Measurements from ENCODE around the gene TCF15.

The TCF15 gene

GRCh38 chr20:615514-615913 is 5.4 kb upstream of the TCF15 start:
- FAIRE-seq (peak; percentile 42), DNase-seq (ENCODE audit: insufficient read length, low spot score) (no peak)

GRCh38 chr20:611843-612185 is 1.7 kb upstream of the TCF15 start:
- DNase-seq (ENCODE audit: insufficient read length, low spot score) (no peak), FAIRE-seq (no peak)

DNA sequence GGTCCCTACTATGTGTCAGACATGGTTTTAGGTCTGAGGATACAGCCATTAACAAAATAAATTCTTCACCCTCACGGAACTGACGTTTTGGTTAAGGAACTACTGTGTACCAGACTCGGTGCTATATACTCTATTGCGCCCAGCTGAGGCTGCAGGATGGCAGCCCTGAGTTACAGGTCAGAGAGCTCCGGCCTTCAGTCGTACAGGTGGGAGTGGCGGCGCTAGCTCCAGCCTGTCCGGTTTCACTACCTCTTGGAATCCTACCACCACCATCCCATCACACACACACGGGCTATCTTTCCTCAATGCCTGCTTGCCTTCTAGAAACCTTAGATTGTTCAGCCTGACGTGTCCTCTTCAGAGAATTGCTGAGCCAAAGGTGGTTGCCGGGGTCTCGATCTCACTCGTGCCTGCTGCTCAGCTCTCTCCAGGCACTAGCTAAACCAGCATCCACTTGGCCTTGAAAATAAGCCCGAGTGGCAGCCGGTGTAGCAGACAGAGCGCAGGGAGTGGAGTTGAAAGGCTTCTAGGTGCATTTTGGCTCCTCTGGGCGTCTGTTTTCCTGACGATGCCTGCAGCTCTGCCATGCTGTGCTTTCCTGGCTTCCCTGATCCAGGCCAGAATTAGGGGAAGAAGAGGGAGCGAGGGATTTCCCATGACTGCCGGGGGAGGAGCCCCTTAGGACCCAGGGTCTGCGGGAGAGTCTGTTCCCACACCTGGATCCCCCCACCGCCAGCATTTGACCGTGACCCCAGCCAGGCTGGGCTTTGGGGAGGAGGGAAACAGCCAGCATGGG is 1.1 kb upstream of the TCF15 start:
- no peak for DNase-seq (ENCODE audit: insufficient read length, low spot score)
- FAIRE-seq = no peak

GRCh38 chr20:609371-609964 is 641 bp downstream of the TCF15 start:
- no peak for FAIRE-seq
- DNase-seq (ENCODE audit: insufficient read length, low spot score) = no peak

DNA sequence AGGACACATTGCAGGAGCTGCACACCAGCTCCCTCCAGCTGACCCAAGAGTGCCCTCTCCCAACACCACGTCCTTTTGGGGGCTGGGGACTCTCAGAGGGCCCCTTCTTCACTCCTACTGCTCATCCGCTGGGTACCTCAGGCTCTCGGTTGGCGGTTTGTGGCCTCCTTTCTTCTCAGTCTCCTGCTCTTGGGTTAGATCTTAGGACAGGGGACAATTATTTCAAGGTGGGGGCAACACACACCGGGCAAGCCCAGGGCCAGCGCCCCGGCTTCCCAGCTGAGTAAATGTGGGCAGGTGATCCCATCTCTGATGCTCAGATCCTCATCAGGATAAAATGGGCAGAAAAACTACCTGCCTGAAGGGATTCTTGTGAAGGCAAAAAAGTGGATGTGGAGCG is 1.1 kb downstream of the TCF15 start:
- FAIRE-seq = no peak
- no peak for DNase-seq (ENCODE audit: insufficient read length, low spot score)

DNA sequence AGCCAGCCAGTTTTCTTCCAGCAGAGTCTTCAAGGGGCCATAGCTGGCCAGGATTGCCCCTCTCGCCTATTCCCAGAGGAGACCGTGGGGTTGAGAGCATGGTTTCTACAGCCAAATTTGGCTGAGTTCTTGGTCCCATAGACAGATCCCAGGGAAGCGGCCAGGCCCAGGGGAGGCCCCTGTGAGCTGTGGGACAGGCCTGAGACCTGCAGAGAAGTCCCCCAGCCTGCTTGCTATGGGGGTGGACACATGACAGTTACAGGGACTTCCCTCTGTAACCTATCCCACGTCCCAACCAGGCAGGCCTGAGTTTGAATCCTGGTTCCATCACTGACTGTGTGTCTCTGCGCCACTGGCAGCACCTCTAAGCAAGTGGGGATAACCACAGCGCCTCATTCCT is 2.6 kb downstream of the TCF15 start:
- FAIRE-seq (no peak), DNase-seq (ENCODE audit: insufficient read length, low spot score) (no peak)

DNA sequence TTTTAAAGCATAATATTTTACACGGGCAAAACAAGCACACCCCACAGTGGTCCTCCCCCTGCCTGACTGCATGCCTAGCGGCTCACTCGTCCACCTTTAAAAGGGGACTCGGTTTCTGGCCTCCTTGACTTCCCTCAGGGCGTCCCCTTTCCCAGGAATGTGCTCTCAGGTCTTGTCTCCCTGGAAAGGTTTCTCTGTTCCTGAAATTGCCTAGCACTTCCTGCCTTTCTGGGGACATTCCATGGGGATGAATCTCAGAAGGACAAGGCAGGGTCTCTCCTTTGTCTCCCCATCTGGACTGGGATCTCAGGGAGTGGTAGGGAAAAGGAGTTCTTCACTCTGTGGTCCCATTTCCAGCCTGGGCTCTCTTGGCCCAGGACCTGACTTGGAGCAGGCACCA is 4.9 kb downstream of the TCF15 start:
- FAIRE-seq (no peak), DNase-seq (ENCODE audit: insufficient read length, low spot score) (no peak)

GRCh38 chr20:603116-603640 is 6.9 kb downstream of the TCF15 start:
- no peak for DNase-seq (ENCODE audit: insufficient read length, low spot score)
- no peak for FAIRE-seq

- no peak for FAIRE-seq
- DNase-seq (ENCODE audit: insufficient read length, low spot score) = no peak
Observed at GRCh38 chr20:602111-602970, 7.8 kb downstream of the TCF15 start.

- DNase-seq (ENCODE audit: insufficient read length, low spot score) (no peak), FAIRE-seq (no peak)
Observed at GRCh38 chr20:600736-601135, 9.4 kb downstream of the TCF15 start.

- FAIRE-seq = no peak
- DNase-seq (ENCODE audit: insufficient read length, low spot score) = no peak
Observed at GRCh38 chr20:600141-600540, 10.0 kb downstream of the TCF15 start.

GRCh38 chr20:598133-598850 is 11.8 kb downstream of the TCF15 start:
- no peak for DNase-seq (ENCODE audit: insufficient read length, low spot score)

DNA sequence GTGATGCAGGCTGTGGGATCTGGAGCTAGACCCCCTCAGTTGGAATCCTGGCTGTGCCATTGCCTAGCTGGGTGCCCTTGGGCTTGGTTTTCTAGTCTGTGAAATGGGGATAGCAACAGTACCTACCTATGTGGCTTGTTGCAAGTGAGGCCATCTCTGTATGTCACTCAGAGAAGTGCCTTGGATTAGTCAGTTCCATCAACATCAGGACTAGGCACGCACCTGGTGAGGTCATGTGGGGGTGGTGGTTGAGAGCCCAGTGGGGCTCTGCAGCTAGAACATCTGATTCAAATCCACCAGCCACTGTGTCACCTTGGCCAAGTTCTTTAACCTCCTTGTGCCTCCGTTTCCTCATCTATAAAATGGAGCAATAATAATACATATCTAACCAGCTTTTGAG is 12.5 kb downstream of the TCF15 start:
- FAIRE-seq (no peak), DNase-seq (ENCODE audit: insufficient read length, low spot score) (no peak)

More at GRCh38 chr20:598133-598850, 11.8 kb downstream of the TCF15 start:
- FAIRE-seq = no peak

- DNase-seq (ENCODE audit: insufficient read length, low spot score) = no peak
- no peak for FAIRE-seq
Observed at GRCh38 chr20:595330-596308, 14.5 kb downstream of the TCF15 start.

- no peak for FAIRE-seq
- DNase-seq (ENCODE audit: insufficient read length, low spot score) = no peak
Observed at GRCh38 chr20:592506-592905, 17.6 kb downstream of the TCF15 start.

DNA sequence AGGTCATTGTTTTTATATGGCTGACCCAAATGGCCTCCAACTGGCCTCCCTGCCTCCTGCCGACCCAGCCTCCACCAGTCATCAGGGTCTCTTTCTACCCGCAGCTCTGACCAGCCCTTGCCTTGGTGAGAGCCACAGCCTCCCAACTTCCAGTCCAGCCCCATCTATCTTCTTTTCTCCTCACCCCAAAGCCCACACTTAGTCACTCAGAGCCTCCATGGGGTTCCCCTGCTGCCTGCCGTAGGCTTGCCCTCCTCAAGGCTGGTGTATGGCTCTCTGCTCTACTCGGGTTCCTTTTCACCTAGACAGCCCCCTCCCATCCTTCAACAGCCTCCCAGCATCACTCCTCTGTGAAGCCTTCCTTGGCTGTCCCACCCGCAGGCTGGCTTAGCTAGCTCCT is 18.2 kb downstream of the TCF15 start:
- DNase-seq (ENCODE audit: insufficient read length, low spot score) = no peak
- FAIRE-seq = no peak

DNA sequence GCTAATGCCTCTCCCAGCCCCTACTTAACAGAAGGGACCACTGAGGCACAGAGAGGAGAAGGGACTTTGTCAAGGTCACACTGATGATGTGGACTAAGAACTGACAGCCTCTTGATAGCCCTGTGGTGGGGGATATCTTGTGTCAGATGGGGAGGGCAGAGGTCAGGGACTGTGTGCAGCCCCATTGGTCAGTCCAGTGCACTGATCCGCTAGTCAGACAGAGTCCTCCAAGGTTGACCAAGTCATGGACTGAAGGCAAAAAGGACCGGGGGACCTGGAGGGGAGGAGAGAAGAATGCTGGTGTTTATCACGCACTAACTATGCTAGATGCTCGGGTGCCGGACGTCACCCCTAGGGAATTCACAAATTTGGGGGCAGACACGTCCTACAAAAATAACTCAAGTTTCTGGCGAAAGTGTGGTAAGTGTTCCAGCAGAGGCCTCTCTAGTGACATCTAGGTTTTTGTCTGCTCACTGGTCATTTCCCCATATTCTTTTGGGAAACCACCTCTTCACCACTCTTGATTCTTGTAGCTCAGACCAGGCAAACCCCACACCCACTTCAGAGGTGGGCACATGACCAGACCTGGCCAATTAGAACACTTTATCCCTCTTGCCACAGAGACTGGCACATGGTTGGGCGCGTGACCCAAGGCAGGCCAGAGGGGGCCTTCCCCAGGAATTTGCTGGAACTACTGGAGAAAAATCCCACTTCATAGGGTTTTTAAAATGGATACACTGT is 21.0 kb downstream of the TCF15 start:
- FAIRE-seq (no peak), DNase-seq (ENCODE audit: insufficient read length, low spot score) (no peak)

- DNase-seq (ENCODE audit: insufficient read length, low spot score) = no peak
- FAIRE-seq = no peak
Observed at GRCh38 chr20:588476-588875, 21.6 kb downstream of the TCF15 start.

GRCh38 chr20:584971-585301 is 25.2 kb downstream of the TCF15 start:
- FAIRE-seq (no peak), DNase-seq (ENCODE audit: insufficient read length, low spot score) (no peak)
